ENCODE results near the gene SEC24A.
"Not testable (repeated sequence)": the region's sequence is repeated elsewhere in the genome, so short reads cannot be mapped to it uniquely, and the experiment has no call there.

SEC24A gene

GRCh38 chr5:134758504-134759341 is 110.1 kb downstream of the SEC24A start, which contains the start of gene DDX46:
Gene DDX46, plus strand, starts transcription at chr5:134758779. Its CDS starts 160 bp downstream, at chr5:134758939.
- Histone ChIP-seq H3K4me3 (ENCODE audit: control insufficient read depth in 1 of 7, extremely low read depth in 1 of 7, insufficient read depth in 4 of 7, low read depth in 2 of 7, low read length in 6 of 7) (peak within 1 kb of the TSS; percentile 80 to 99 (median 90)), H3K4me1 (ENCODE audit: control extremely low read depth in 1 of 4, control insufficient read depth in 4 of 4, insufficient read depth in 4 of 4, low read length in 3 of 4) (peaks cover 6 to 22% (median 14%) of the 10 kb centered on the region in 4 experiments), H3K36me3 (ENCODE audit: control insufficient read depth in 4 of 4, insufficient read depth in 4 of 4, low read length in 3 of 4) (peaks cover 0 to 14% (median 2%) of the 10 kb centered on the region in 4 experiments), H3K27me3 (replicated peaks in 2 of 5; ENCODE audit: control insufficient read depth in 4 of 5, insufficient read depth in 5 of 5, low read length in 4 of 5) (no peaks in the 10 kb centered on the region), H3K27ac (ENCODE audit: insufficient read depth in 1 of 2, low read depth in 1 of 2, low read length in 2 of 2, poor library complexity in 1 of 2, severe bottlenecking in 2 of 2) (peak within 1 kb of the TSS; percentile 64 to 81), H3K9me3 (ENCODE audit: control extremely low read depth in 1 of 5, control insufficient read depth in 4 of 5, insufficient read depth in 2 of 5, low read depth in 1 of 5, low read length in 4 of 5) (no peaks in the 10 kb centered on the region)
- ChIA-PET CTCF (interaction anchor here (0.5 to 5.4 kb wide), 4 partner anchors 10 to 145 kb away, joined by 3 to 52 read pairs (median 4); partner anchors contain the start of gene CAMLG), POLR2A (interaction anchor here (0.7 to 1.7 kb wide), 2 partner anchors 20 to 582 kb away, joined by 4 to 6 read pairs; no protein-coding TSS in a partner anchor)
- under 1% methylated on average over 69 of the region's 73 CpGs for whole genome bisulfite sequencing (ENCODE audit: insufficient coverage)
- peak; percentile 91 to 94 (median 93) for DNase-seq

DNA sequence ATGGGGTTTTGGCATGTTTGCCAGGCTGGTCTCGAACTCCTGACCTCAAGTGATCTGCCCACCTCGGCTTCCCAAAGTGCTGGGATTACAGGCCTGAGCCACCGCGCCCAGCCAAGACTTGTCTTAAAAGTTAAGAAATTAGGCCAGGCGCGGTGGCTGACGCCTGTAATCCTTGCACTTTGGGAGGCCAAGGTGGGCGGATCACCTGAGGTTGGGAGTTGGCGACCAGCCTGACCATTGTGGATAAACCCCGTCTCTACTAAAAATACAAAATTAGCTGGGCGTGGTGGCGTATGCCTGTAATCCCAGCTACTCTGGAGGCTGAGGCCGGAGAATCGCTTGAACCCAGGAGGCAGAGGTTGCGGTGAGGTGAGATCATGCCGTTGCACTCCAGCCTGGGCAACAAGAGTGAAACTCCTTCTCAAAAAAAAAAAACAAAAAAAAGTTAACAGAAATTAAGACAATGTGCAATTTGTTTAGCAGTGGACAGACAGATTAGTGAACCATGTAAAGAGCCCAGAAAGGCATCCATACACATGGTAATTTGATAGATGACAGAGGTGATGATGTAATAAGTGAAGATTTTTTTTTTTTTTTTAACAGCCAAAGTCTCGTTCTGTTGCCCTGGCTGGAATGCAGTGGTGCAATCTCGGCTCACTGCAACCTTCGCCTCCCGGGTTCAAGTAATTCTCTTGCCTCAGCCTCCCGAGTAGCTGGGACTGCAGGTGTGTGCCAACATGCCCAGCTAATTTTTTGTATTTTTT is 119.1 kb downstream of the SEC24A start:
- DNase-seq; POLR2A ChIA-PET; H3K27me3 ChIP-seq (replicated peaks in 2 of 5; ENCODE audit: control insufficient read depth in 4 of 5, insufficient read depth in 5 of 5, low read length in 4 of 5); H3K27ac ChIP-seq (ENCODE audit: insufficient read depth in 1 of 2, low read depth in 1 of 2, low read length in 2 of 2, poor library complexity in 1 of 2, severe bottlenecking in 2 of 2); H3K9me3 ChIP-seq (ENCODE audit: control extremely low read depth in 1 of 5, control insufficient read depth in 4 of 5, insufficient read depth in 2 of 5, low read depth in 1 of 5, low read length in 4 of 5); H3K4me3 ChIP-seq (ENCODE audit: control insufficient read depth in 1 of 7, extremely low read depth in 1 of 7, insufficient read depth in 4 of 7, low read depth in 2 of 7, low read length in 6 of 7); H3K4me1 ChIP-seq (ENCODE audit: control extremely low read depth in 1 of 4, control insufficient read depth in 4 of 4, insufficient read depth in 4 of 4, low read length in 3 of 4): not testable (repeated sequence)
- 99% methylated on average over 14 of the region's 21 CpGs for WGBS (ENCODE audit: insufficient coverage)
- CTCF ChIA-PET = interaction anchor here (1.5 kb wide), 1 partner anchor 10 kb away, joined by 3 read pairs; no protein-coding TSS in a partner anchor
- peaks cover 14 to 69% (median 47%) of the 10 kb centered on the region in 4 experiments for H3K36me3 ChIP-seq (ENCODE audit: control insufficient read depth in 4 of 4, insufficient read depth in 4 of 4, low read length in 3 of 4)

DNA sequence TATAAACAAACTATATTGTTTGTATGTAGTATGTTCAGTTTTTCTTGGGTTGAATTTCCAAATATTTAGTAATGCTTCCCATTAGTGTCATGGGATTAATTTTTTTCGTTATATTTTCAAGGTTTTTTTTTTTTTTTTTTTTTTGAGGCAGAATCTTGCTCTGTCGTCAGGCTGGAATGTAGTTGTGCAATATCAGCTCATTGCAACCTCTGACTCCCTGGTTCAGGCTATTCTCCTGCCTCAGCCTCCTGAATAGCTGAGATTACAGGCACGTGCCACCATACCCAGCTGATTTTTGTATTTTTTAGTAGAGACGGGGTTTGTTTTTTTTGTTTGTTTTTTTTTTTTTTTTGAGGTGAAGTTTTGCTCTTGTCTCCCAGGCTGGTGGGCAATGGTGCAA is 120.6 kb downstream of the SEC24A start:
- H3K36me3 ChIP-seq (ENCODE audit: control insufficient read depth in 4 of 4, insufficient read depth in 4 of 4, low read length in 3 of 4) = peaks cover 14 to 74% (median 52%) of the 10 kb centered on the region in 4 experiments
- H3K4me3 ChIP-seq (ENCODE audit: control insufficient read depth in 1 of 7, extremely low read depth in 1 of 7, insufficient read depth in 4 of 7, low read depth in 2 of 7, low read length in 6 of 7) = no peak overlapping the region
- no peaks in the 10 kb centered on the region for H3K27me3 ChIP-seq (replicated peaks in 2 of 5; ENCODE audit: control insufficient read depth in 4 of 5, insufficient read depth in 5 of 5, low read length in 4 of 5)
- no peaks in the 10 kb centered on the region for H3K9me3 ChIP-seq (ENCODE audit: control extremely low read depth in 1 of 5, control insufficient read depth in 4 of 5, insufficient read depth in 2 of 5, low read depth in 1 of 5, low read length in 4 of 5)
- DNase-seq = no peak
- no peaks in the 10 kb centered on the region for H3K4me1 ChIP-seq (ENCODE audit: control extremely low read depth in 1 of 4, control insufficient read depth in 4 of 4, insufficient read depth in 4 of 4, low read length in 3 of 4)
- ChIA-PET CTCF (no interaction called here), POLR2A (no interaction called here)
- H3K27ac ChIP-seq (ENCODE audit: insufficient read depth in 1 of 2, low read depth in 1 of 2, low read length in 2 of 2, poor library complexity in 1 of 2, severe bottlenecking in 2 of 2) = no peak overlapping the region
- WGBS (ENCODE audit: insufficient coverage) = 92% methylated on average over 2 of the region's 4 CpGs

- no peaks in the 10 kb centered on the region for H3K27me3 ChIP-seq (replicated peaks in 2 of 5; ENCODE audit: control insufficient read depth in 4 of 5, insufficient read depth in 5 of 5, low read length in 4 of 5)
- H3K4me3 ChIP-seq (ENCODE audit: control insufficient read depth in 1 of 7, extremely low read depth in 1 of 7, insufficient read depth in 4 of 7, low read depth in 2 of 7, low read length in 6 of 7) = no peak overlapping the region
- H3K4me1 ChIP-seq (ENCODE audit: control extremely low read depth in 1 of 4, control insufficient read depth in 4 of 4, insufficient read depth in 4 of 4, low read length in 3 of 4) = no peaks in the 10 kb centered on the region
- DNase-seq = no peak
- H3K27ac ChIP-seq (ENCODE audit: insufficient read depth in 1 of 2, low read depth in 1 of 2, low read length in 2 of 2, poor library complexity in 1 of 2, severe bottlenecking in 2 of 2) = no peak overlapping the region
- H3K9me3 ChIP-seq (ENCODE audit: control extremely low read depth in 1 of 5, control insufficient read depth in 4 of 5, insufficient read depth in 2 of 5, low read depth in 1 of 5, low read length in 4 of 5) = no peaks in the 10 kb centered on the region
- WGBS (ENCODE audit: insufficient coverage) = 95% methylated on average over 8 of the region's 10 CpGs
- CTCF ChIA-PET = interaction anchor here (0.6 to 1.1 kb wide), 2 partner anchors 12 to 37 kb away, joined by 3 read pairs; no protein-coding TSS in a partner anchor
- H3K36me3 ChIP-seq (ENCODE audit: control insufficient read depth in 4 of 4, insufficient read depth in 4 of 4, low read length in 3 of 4) = peaks cover 18 to 72% (median 50%) of the 10 kb centered on the region in 4 experiments
- POLR2A ChIA-PET = interaction anchor here (0.5 to 0.7 kb wide), 2 partner anchors 8 to 634 kb away, joined by 3 read pairs; no protein-coding TSS in a partner anchor
These were observed 124.0 kb downstream of the SEC24A start for GRCh38 chr5:134772461-134773125.

DNA sequence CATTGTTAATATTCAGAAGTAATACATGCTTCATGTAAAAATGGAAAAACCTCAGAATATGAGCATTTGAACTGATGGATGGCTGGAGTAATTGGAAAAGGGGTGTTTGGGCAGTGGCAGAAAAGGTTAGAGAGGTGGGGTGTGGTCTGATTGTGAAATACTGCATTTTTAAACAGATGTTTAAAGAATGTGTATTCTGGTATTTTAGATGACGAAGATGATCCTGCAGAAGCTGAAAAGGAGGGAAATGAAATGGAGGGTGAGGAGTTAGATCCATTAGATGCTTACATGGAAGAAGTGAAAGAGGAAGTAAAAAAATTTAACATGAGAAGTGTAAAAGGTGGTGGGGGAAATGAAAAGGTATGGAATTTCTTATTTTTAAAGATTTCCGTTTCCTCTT is 128.8 kb downstream of the SEC24A start:
- no peaks in the 10 kb centered on the region for H3K4me1 ChIP-seq (ENCODE audit: control extremely low read depth in 1 of 4, control insufficient read depth in 4 of 4, insufficient read depth in 4 of 4, low read length in 3 of 4)
- WGBS (ENCODE audit: insufficient coverage) = 89% methylated on average over 2 of the region's 2 CpGs
- peaks cover 19 to 78% (median 53%) of the 10 kb centered on the region in 4 experiments for H3K36me3 ChIP-seq (ENCODE audit: control insufficient read depth in 4 of 4, insufficient read depth in 4 of 4, low read length in 3 of 4)
- peak overlapping the region in 1 of 2 experiments; percentile 14 for H3K27ac ChIP-seq (ENCODE audit: insufficient read depth in 1 of 2, low read depth in 1 of 2, low read length in 2 of 2, poor library complexity in 1 of 2, severe bottlenecking in 2 of 2)
- CTCF ChIA-PET = no interaction called here
- H3K27me3 ChIP-seq (replicated peaks in 2 of 5; ENCODE audit: control insufficient read depth in 4 of 5, insufficient read depth in 5 of 5, low read length in 4 of 5) = no peaks in the 10 kb centered on the region
- POLR2A ChIA-PET = no interaction called here
- no peaks in the 10 kb centered on the region for H3K9me3 ChIP-seq (ENCODE audit: control extremely low read depth in 1 of 5, control insufficient read depth in 4 of 5, insufficient read depth in 2 of 5, low read depth in 1 of 5, low read length in 4 of 5)
- DNase-seq = no peak
- H3K4me3 ChIP-seq (ENCODE audit: control insufficient read depth in 1 of 7, extremely low read depth in 1 of 7, insufficient read depth in 4 of 7, low read depth in 2 of 7, low read length in 6 of 7) = no peak overlapping the region
